Fibroblast of the aortic adventitia (primary cell): ENCODE measurements around the gene MBLAC1. TPM values are rescaled to one million over a fixed set of nuclear protein-coding genes. Genes with fewer than 3 reads are reported as not detected.

Experiments used
- DNase-seq: peaks from one replicate; pipeline ENCODE4 v3.0.0-alpha.2; 2010; ENCODE audit warnings: low read depth
- H3K4me3 ChIP-seq: 2 replicates; pipeline ENCODE4 v1.5.1; 2011; ENCODE audit warnings: low read depth, mild to moderate bottlenecking, control low read depth, low read length, moderate library complexity
- total RNA-seq: library from RNA; depleted of rRNA; stranded (reverse); fragments of >200 nt; gene quantifications from 2 replicates; pipeline ENCODE4 v1.2.3, GENCODE V29; 2012; ENCODE audit warnings: low replicate concordance
- TF ChIP-seq, protein P1 (sequence below): IDR thresholded peaks from 2 replicates; pipeline ENCODE4 v1.5.1; 2011; ENCODE audit warnings: mild to moderate bottlenecking, low read length, control low read depth, inconsistent platforms; ENCODE audit not compliant: insufficient read depth

The MBLAC1 gene
- total RNA-seq, 1 donor, result 1.9 TPM

DNA sequence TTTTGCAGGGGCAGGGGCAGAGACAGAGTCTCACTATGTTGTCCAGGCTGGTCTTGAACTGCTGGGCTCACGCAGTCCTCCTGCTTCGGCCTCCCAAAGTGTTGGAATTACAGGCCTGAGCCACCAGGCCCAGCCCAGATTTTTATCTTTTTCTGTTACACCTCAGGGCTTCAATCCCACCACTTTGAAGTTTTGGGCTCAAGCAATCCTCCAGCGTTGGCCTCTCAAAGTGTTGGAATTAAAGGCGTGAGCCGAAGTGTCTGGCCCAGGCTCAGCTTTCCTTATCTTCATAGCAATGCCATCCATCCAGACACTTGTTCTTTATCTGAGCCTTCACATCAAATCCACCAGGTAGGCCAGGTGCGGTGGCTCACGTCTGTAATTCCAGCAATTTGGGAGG is 11.7 kb upstream of the MBLAC1 start:
- H3K4me3 ChIP-seq, result no peak overlapping the region
- no peak for DNase-seq
- TF ChIP-seq, protein P1, sequence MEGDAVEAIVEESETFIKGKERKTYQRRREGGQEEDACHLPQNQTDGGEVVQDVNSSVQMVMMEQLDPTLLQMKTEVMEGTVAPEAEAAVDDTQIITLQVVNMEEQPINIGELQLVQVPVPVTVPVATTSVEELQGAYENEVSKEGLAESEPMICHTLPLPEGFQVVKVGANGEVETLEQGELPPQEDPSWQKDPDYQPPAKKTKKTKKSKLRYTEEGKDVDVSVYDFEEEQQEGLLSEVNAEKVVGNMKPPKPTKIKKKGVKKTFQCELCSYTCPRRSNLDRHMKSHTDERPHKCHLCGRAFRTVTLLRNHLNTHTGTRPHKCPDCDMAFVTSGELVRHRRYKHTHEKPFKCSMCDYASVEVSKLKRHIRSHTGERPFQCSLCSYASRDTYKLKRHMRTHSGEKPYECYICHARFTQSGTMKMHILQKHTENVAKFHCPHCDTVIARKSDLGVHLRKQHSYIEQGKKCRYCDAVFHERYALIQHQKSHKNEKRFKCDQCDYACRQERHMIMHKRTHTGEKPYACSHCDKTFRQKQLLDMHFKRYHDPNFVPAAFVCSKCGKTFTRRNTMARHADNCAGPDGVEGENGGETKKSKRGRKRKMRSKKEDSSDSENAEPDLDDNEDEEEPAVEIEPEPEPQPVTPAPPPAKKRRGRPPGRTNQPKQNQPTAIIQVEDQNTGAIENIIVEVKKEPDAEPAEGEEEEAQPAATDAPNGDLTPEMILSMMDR, result no peak

DNA sequence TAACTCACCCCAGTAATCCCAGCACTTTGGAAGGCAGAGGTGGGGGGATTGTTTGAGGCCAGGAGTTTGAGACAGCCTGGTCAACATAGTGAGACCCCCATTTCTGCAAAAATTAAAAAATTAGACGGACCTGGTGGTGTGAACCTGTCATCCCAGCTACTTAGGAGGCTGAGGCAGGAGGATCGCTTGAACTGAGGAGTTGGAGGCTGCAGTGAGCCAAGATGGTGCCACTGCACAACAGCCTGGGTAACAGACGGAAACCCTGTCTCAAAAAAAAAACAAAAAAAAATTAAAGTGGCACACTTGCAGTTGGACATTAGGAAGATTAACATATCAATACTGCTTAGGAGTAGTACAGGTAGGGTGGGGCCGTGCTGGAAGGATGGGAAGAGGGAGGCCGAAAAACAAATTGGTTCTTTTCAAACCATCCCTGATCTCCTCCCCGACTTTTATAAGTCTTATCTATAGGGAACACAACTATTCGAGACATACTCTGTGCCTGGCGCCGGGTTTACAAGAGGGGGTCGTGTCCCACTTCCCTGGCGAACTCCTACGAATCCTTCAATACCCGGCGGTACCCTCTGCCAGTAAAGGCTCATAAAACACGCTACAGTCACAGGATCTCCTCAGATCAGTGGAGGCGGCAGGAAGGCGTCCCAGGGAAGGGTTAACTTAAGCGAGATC is 8.2 kb upstream of the MBLAC1 start:
- H3K4me3 ChIP-seq, result peak overlapping the region; percentile 78
- TF ChIP-seq, protein P1, result no peak
- DNase-seq, result no peak

DNA sequence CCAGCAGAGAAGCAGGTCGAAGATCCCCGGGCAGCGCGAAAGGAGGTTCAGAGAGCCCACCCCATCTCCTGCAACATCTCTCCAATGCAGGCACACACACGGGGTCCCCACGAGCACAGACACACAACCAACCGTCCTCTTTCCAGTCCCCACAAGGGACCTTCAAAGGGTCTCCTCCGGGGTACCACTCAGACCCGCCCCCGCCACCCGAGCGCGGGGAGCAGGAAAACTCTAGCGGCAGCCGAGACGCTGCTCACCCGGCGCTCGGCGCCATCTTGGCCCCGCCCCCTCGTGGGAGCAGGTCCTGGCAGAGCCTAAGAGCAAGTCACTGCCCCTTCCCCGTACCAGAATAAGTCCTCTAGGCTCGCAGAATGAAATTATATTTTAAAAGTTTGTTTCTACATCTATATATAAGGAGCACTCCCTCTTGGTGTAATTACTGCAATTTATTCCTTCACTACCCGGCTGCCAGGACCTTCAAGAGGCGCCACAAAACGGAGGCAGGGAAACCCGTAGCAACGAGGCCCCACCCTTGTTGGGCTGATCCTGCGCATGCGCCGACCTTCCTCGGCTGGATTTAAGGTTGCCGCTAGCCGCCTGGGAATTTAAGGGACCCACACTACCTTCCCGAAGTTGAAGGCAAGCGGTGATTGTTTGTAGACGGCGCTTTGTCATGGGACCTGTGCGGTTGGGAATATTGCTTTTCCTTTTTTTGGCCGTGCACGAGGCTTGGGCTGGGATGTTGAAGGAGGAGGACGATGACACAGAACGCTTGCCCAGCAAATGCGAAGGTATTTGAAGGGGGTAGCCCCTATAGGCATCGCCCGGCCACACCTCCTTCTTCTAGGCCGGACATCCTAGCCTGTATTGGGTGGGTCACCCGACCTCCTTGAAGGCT is 7.4 kb upstream of the MBLAC1 start, which contains the start of the genes CNPY4 and TAF6:
CNPY4 (plus strand) TSS at position 563 of the 898 bp plus-strand sequence; CDS start at position 674, 111 bp downstream.
TAF6 (minus strand) TSS at position 287 of the 898 bp plus-strand sequence. CDS start 5,149 bp downstream, outside the sequence.
- H3K4me3 ChIP-seq, result peak within 1 kb of the TSS; percentile 78
- TF ChIP-seq, protein P1, result peak; percentile 0
- peak; percentile 98 for DNase-seq

DNA sequence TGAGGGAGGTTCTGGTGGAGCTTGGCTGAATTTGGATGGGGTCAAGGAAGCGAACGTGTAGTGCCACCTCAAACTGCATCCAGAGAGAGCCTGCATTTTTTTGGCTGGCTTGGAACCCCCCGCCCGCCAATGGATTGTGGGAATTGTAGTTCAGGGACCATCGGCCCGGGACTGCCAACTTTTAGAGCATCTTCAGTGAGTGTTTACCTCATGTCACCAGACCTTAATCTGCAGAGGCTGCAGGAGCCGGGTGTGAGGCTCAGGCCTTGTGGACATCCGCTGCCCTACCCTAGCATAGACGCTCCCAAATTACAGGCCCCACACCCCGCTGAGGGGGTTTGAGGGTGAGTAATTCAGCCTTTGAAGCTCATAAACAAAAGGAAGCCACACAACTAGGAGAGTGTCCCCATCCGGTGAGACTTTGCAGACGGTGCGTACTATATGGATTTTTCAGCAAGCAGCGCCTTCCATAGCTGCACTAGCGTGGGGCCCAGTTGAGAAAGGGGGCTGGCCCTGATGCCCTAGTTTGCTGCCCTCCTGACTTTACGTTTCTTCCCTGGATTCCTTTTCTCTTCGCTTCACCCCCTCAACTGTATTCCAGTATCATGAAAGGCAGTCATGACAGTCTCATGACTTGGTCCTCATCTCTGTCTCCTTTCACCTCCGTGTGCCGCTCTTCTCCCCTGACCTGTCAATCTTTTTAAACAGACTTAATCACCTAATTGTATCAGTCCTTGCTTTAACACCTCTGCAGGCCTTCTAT is 6.6 kb upstream of the MBLAC1 start:
- peak overlapping the region; percentile 78 for H3K4me3 ChIP-seq
- TF ChIP-seq, protein P1, result no peak
- peak; percentile 66 for DNase-seq

DNA sequence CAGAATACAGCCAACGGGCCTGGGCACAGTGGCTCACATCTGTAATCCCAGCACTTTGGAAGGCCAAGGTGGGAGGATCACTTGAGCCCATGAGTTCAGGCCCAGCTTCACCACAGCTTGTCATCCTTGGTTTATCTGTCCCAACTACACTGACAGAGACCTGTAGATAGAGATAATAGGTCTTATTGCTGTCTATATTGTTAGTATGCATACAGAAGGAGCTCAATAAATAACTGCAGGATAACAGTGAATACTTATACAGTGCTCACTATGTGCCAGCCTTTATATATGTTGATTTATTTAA is 6.1 kb upstream of the MBLAC1 start:
- H3K4me3 ChIP-seq, result peak overlapping the region; percentile 78
- DNase-seq, result no peak
- TF ChIP-seq, protein P1, result no peak

DNA sequence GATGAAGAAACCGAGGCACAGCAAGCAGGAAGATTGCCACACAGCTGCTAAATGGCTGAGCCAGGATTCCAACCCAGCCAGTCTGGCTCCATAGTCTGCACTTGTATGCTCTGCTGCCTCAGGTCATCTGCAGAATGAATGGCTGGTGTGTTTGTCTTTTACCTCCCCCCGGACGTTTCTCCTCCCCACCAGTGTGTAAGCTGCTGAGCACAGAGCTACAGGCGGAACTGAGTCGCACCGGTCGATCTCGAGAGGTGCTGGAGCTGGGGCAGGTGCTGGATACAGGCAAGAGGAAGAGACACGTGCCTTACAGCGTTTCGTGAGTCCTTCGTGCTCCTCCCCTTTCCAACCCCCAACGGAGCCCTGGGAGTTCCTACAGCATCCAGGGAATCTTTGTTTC is 4.7 kb upstream of the MBLAC1 start:
- TF ChIP-seq, protein P1, result no peak
- DNase-seq, result no peak
- no peak overlapping the region for H3K4me3 ChIP-seq
